ENCODE measurements around the gene MIB2.

MIB2 gene

GRCh38 chr1:1614204-1614953, 921 bp upstream of the MIB2 start:
- peak; percentile 36 to 53 (median 46) for DNase-seq (ENCODE audit: low read depth in 2 of 3, low spot score in 1 of 3)

DNA sequence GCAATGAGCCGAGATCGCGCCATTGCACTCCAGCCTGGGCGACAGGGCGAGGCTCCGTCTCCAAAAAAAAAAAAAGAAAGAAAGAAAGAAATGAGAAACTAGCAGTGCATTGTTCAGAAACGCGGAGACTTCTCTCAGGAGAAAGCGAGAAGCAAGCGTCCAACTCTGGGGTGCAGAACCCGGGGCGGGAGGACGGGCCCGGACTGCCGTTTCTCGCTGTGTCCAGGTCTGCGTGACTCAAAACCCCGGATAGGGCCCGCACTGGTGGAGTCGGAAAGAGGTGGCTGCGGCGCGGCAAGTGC, 395 bp upstream of the MIB2 start:
- DNase-seq (ENCODE audit: low read depth in 2 of 3, low spot score in 1 of 3), result no peak

DNA sequence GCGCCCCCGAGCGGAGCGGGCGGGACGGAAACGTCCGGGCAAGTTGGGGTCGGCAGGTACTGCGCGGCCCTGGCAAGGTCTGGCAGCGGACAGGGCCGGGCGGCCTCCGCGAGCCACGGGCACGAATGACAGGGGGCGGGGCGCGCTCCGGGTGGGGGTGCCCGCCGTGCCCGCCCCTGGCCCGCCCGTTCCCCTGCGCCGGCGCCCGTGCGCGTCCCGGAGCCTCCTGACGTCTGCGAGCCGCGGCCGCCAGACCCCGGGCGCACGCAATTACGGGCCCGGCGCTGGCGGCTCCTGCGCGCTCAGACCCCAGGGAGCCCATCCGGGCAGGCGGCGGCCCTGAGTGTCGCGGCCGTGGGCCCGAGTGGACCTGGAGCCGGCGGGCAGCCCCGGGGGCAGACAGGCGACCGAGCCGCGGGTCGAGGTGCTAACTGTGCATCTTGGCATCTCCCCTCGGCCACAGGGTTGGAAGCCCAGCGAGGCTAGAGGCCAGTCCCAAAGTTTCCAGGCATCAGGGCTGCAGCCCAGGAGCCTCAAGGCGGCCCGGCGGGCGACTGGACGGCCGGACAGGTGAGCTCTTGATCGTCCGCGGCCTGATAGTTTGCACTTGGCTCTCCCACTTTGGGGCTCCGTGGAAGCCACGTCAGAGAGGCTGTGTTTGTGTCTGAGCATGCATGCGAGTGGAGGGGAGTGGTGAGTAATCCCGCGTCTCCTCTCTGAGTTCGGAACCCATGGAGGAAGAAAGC, 918 bp downstream of the MIB2 start:
- no peak for DNase-seq (ENCODE audit: low read depth in 2 of 3, low spot score in 1 of 3)

- no peak for DNase-seq (ENCODE audit: low read depth in 2 of 3, low spot score in 1 of 3)
Measured at GRCh38 chr1:1616838-1617237, 1.5 kb downstream of the MIB2 start.

GRCh38 chr1:1617516-1617915, 2.2 kb downstream of the MIB2 start:
- DNase-seq (ENCODE audit: low read depth in 2 of 3, low spot score in 1 of 3), result no peak

DNA sequence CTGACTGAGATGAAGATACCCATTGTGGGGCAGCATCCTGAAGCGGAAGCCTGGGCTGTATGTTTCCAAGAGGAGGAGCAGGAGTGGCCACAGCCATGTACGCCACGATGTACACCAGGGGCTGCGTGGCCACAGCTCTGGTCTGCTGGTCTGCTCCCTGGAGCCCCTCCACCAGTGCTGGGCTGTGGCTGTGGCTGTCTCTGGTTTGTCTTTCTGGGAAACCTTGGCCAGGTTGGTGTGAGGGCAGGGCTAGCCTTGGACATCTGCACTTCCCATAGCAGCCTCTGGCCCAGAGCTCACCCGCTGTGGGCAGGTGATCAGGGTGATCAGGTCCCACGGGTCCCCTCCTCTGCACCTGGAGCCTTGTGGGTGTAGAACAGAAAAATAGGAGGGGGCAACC, 2.6 kb downstream of the MIB2 start:
- no peak for DNase-seq (ENCODE audit: low read depth in 2 of 3, low spot score in 1 of 3)

DNA sequence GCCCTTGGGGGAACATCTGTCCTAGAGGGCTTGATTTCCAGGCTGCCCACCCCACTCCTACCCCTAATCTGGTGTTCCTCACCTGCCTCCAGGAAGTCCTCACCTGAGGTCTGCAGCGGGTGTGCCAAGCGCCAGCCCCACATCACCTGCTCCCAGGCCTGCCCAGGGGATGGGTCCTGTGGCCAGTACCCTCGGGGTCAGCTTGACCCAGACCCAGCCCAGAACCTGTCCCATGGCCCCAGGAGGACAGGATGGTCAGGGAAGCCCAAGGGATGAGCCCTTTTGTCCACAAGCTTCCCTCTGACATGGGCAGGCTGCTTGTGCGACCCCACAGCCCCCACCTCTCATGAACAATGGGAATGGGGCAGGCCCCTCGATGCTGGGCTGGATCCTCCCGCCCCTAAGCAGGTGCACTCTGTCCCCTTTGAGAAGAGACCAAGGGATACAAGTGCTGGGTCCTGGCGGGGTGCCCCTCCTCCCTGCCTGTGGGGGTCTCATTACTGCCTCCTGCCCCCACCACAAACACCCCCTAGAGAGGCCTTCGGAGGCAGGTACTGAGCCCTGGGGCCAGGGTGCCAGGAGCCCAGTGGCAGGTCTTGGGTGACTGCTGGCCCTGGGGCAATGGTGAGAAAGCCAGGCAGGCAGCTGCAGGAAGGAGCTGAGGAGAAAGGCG, 3.2 kb downstream of the MIB2 start:
- DNase-seq (ENCODE audit: low read depth in 2 of 3, low spot score in 1 of 3), result no peak

- DNase-seq (ENCODE audit: low read depth in 2 of 3, low spot score in 1 of 3), result no peak
Measured at GRCh38 chr1:1619917-1620361, 4.6 kb downstream of the MIB2 start.

GRCh38 chr1:1620433-1621139, 5.3 kb downstream of the MIB2 start:
- no peak for DNase-seq (ENCODE audit: low read depth in 2 of 3, low spot score in 1 of 3)

DNA sequence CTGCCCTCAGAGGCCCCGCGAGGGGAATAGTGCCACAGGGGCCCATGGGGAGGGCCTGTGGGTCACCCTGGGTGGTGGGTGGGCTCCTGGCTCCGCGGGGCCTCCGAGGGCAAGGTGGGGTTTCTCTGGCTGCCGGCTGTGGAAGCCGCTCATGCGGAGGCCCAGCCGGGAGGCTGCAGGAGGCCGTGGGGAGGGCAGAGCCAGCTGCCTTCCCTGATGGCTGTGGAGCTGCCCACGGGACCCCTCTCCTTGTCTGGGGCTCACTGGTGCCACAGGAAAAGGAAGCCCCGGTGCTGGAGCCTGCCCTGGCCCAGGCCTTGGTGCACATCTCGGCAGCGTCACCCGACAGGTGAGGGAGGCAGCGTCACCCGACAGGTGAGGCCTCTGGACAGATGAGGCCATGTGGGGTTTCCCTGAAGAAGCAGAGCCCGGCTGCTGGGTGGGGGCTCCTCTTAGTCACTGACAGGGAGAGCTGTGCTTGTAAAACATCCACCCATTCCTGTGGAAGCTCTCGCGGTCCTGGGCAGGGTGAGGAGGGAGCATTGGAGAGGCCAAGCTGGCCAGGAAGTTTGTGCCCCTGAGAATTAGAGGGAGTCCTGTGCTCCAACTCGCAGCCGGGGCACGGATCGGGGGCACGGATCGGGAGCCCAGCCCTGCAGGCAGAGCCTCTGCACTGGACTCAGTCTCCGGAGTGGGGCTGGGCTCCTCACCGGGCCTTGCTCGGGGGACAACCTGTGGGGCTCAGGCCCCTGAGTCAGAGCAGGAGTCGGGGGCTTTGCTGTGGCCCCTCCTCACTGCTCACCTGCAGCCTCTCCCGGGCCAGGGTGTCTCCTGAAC, 6.1 kb downstream of the MIB2 start:
- DNase-seq (ENCODE audit: low read depth in 2 of 3, low spot score in 1 of 3), result no peak

GRCh38 chr1:1622010-1622787, 6.9 kb downstream of the MIB2 start:
- DNase-seq (ENCODE audit: low read depth in 2 of 3, low spot score in 1 of 3), result no peak

GRCh38 chr1:1622788-1623094, 7.4 kb downstream of the MIB2 start:
- DNase-seq (ENCODE audit: low read depth in 2 of 3, low spot score in 1 of 3), result no peak

DNA sequence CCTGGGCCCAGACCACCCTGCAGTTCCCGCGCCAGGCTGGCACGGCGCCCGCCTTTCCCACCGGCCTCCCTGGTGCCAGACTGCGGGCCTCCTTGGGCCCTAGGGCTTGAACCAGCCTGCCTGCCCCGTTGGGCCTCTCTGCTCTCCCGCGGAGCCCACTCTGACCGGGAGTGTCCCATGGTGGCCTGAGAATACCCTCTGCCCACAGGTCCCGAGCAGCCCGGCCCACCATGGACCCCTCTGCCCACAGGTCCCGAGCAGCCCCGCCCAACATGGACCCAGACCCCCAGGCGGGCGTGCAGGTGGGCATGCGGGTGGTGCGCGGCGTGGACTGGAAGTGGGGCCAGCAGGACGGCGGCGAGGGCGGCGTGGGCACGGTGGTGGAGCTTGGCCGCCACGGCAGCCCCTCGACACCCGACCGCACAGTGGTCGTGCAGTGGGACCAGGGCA, 7.9 kb downstream of the MIB2 start:
- no peak for DNase-seq (ENCODE audit: low read depth in 2 of 3, low spot score in 1 of 3)

- DNase-seq (ENCODE audit: low read depth in 2 of 3, low spot score in 1 of 3), result no peak
Measured at GRCh38 chr1:1623631-1624442, 8.5 kb downstream of the MIB2 start.

- DNase-seq (ENCODE audit: low read depth in 2 of 3, low spot score in 1 of 3), result no peak
Measured at GRCh38 chr1:1624443-1625403, 9.4 kb downstream of the MIB2 start.

- no peak for DNase-seq (ENCODE audit: low read depth in 2 of 3, low spot score in 1 of 3)
Measured at GRCh38 chr1:1625404-1625775, 10.1 kb downstream of the MIB2 start.

GRCh38 chr1:1625824-1626206, 10.5 kb downstream of the MIB2 start:
- DNase-seq (ENCODE audit: low read depth in 2 of 3, low spot score in 1 of 3), result no peak
